ENCODE data around the gene SLC25A11. TPM values are rescaled to one million over a fixed set of nuclear protein-coding genes. Genes with fewer than 3 reads are reported as not detected.
"Not testable (repeated sequence)": the region's sequence is repeated elsewhere in the genome, so short reads cannot be mapped to it uniquely, and the experiment has no call there.

The SLC25A11 gene
- total and polyA plus RNA-seq, 9 donors = 39.8 to 60.3 (median 55.9) TPM

- H3K4me1 ChIP-seq (ENCODE audit: control insufficient read depth, insufficient read depth, low read length) = peaks cover 33% of the 10 kb centered on the region
- H3K9me3 ChIP-seq (replicated peaks; ENCODE audit: control insufficient read depth, low read depth, low read length) = no peaks in the 10 kb centered on the region
- no peaks in the 10 kb centered on the region for H3K27me3 ChIP-seq (ENCODE audit: control insufficient read depth, insufficient read depth, low read length)
- no peak overlapping the region for H3K27ac ChIP-seq (ENCODE audit: low read length)
- peaks cover 46% of the 10 kb centered on the region for H3K36me3 ChIP-seq (ENCODE audit: control insufficient read depth, insufficient read depth, low read length)
- 98% methylated on average over 5 of the region's 11 CpGs for WGBS (ENCODE audit: insufficient coverage)
- no peak overlapping the region for H3K4me3 ChIP-seq (ENCODE audit: low read length)
- no peak for DNase-seq
Measured at GRCh38 chr17:4938069-4938491, 1.8 kb downstream of the SLC25A11 start.

DNA sequence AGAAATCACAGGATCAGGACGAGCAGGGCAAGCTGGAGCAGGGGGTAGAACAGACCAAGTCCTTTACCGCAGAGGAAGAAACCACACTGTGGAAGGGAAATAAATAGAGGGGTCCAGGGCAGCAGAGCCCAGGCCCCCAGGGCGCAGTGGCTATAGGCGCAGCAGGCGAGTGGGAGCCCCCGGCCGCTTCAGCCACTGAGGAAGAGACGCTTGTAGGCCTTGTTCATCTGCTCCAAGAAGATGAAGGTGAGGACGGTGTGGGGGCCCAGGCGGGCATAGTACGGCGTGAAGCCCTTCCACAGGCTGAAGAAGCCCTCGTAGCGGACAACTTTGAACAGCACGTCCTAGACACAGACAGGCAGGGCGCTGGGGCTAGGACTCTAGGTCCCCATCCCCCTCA lies 2.3 kb downstream of the SLC25A11 start:
- no peaks in the 10 kb centered on the region for H3K27me3 ChIP-seq (ENCODE audit: control insufficient read depth, insufficient read depth, low read length)
- H3K4me1 ChIP-seq (ENCODE audit: control insufficient read depth, insufficient read depth, low read length) = peaks cover 33% of the 10 kb centered on the region
- DNase-seq = no peak
- H3K9me3 ChIP-seq (replicated peaks; ENCODE audit: control insufficient read depth, low read depth, low read length) = no peaks in the 10 kb centered on the region
- peaks cover 41% of the 10 kb centered on the region for H3K36me3 ChIP-seq (ENCODE audit: control insufficient read depth, insufficient read depth, low read length)
- H3K4me3 ChIP-seq (ENCODE audit: low read length) = no peak overlapping the region
- no peak overlapping the region for H3K27ac ChIP-seq (ENCODE audit: low read length)
- WGBS (ENCODE audit: insufficient coverage) = 97% methylated on average over 16 of the region's 16 CpGs

- H3K27ac ChIP-seq (ENCODE audit: low read length) = no peak overlapping the region
- peaks cover 32% of the 10 kb centered on the region for H3K36me3 ChIP-seq (ENCODE audit: control insufficient read depth, insufficient read depth, low read length)
- no peaks in the 10 kb centered on the region for H3K9me3 ChIP-seq (replicated peaks; ENCODE audit: control insufficient read depth, low read depth, low read length)
- no peak for DNase-seq
- H3K4me1 ChIP-seq (ENCODE audit: control insufficient read depth, insufficient read depth, low read length) = peaks cover 29% of the 10 kb centered on the region
- WGBS (ENCODE audit: insufficient coverage) = 97% methylated on average over 3 of the region's 3 CpGs
- no peaks in the 10 kb centered on the region for H3K27me3 ChIP-seq (ENCODE audit: control insufficient read depth, insufficient read depth, low read length)
- no peak overlapping the region for H3K4me3 ChIP-seq (ENCODE audit: low read length)
Measured at GRCh38 chr17:4936436-4936835, 3.4 kb downstream of the SLC25A11 start.

DNA sequence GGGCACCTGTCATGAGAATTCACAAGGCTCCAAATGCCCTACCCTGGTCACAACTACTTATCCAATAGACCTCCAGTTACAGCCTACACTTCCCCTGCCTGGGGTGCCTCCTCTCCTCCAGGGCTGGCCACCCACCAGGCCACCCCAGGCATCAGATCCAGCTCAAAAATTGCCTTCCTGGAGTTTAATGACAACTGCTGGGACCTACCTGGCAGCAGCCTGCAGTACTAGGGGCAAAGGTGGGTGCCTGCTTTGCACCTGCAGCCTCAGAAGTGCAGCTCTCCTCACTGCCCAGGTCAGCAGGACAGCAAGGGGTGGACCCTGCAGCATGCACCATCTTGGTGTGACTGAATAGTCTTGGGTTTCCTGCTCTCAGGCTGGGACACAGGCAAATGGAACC lies 4.2 kb downstream of the SLC25A11 start:
- Histone ChIP-seq H3K9me3 (replicated peaks; ENCODE audit: control insufficient read depth, low read depth, low read length) (no peaks in the 10 kb centered on the region), H3K4me3 (ENCODE audit: low read length) (no peak overlapping the region), H3K27me3 (ENCODE audit: control insufficient read depth, insufficient read depth, low read length) (no peaks in the 10 kb centered on the region), H3K4me1 (ENCODE audit: control insufficient read depth, insufficient read depth, low read length) (peaks cover 21% of the 10 kb centered on the region), H3K36me3 (ENCODE audit: control insufficient read depth, insufficient read depth, low read length) (peaks cover 31% of the 10 kb centered on the region), H3K27ac (ENCODE audit: low read length) (no peak overlapping the region)
- no peak for DNase-seq

GRCh38 chr17:4934173-4934979 lies 5.5 kb downstream of the SLC25A11 start:
- no peak for DNase-seq
- Histone ChIP-seq H3K27ac (ENCODE audit: low read length) (no peak overlapping the region), H3K27me3 (ENCODE audit: control insufficient read depth, insufficient read depth, low read length) (no peaks in the 10 kb centered on the region), H3K4me1 (ENCODE audit: control insufficient read depth, insufficient read depth, low read length) (peaks cover 20% of the 10 kb centered on the region), H3K9me3 (replicated peaks; ENCODE audit: control insufficient read depth, low read depth, low read length) (no peaks in the 10 kb centered on the region), H3K36me3 (ENCODE audit: control insufficient read depth, insufficient read depth, low read length) (peaks cover 31% of the 10 kb centered on the region), H3K4me3 (ENCODE audit: low read length) (no peak overlapping the region)
- whole genome bisulfite sequencing (ENCODE audit: insufficient coverage) = 19% methylated on average over 9 of the region's 14 CpGs

DNA sequence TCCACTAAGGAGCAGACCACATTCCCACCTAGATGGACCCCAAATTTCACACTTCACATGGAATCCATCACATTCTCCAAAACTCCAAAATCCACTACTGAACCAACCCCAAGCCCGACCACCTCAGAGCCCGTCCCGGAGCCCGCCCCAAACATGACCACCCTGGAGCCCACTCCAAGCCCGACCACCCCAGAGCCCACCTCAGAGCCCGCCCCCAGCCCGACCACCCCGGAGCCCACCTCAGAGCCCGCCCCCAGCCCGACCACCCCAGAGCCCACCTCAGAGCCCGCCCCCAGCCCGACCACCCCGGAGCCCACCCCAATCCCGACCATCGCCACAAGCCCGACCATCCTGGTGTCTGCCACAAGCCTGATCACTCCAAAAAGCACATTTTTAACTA lies 6.2 kb downstream of the SLC25A11 start:
- DNase-seq = no peak
- Histone ChIP-seq H3K36me3 (ENCODE audit: control insufficient read depth, insufficient read depth, low read length) (peaks cover 31% of the 10 kb centered on the region), H3K27ac (ENCODE audit: low read length) (no peak overlapping the region), H3K27me3 (ENCODE audit: control insufficient read depth, insufficient read depth, low read length) (no peaks in the 10 kb centered on the region), H3K9me3 (replicated peaks; ENCODE audit: control insufficient read depth, low read depth, low read length) (no peaks in the 10 kb centered on the region), H3K4me3 (ENCODE audit: low read length) (no peak overlapping the region), H3K4me1 (ENCODE audit: control insufficient read depth, insufficient read depth, low read length) (peaks cover 12% of the 10 kb centered on the region)
- 91% methylated on average over 4 of the region's 16 CpGs for WGBS (ENCODE audit: insufficient coverage)

GRCh38 chr17:4932756-4933155 lies 7.1 kb downstream of the SLC25A11 start:
- Histone ChIP-seq H3K27ac (ENCODE audit: low read length) (no peak overlapping the region), H3K4me1 (ENCODE audit: control insufficient read depth, insufficient read depth, low read length) (peaks cover 8% of the 10 kb centered on the region), H3K27me3 (ENCODE audit: control insufficient read depth, insufficient read depth, low read length) (no peaks in the 10 kb centered on the region), H3K9me3 (replicated peaks; ENCODE audit: control insufficient read depth, low read depth, low read length) (no peaks in the 10 kb centered on the region), H3K4me3 (ENCODE audit: low read length) (no peak overlapping the region), H3K36me3 (ENCODE audit: control insufficient read depth, insufficient read depth, low read length) (peaks cover 22% of the 10 kb centered on the region)
- no peak for DNase-seq
- WGBS (ENCODE audit: insufficient coverage) = 91% methylated on average over 12 of the region's 12 CpGs

GRCh38 chr17:4931963-4932362 lies 7.9 kb downstream of the SLC25A11 start, which contains the start of gene GP1BA:
Gene GP1BA (plus strand): TSS chr17:4932277. CDS start chr17:4932605, 328 bp downstream.
- Histone ChIP-seq H3K4me1 (ENCODE audit: control insufficient read depth, insufficient read depth, low read length) (peaks cover 8% of the 10 kb centered on the region), H3K36me3 (ENCODE audit: control insufficient read depth, insufficient read depth, low read length) (peaks cover 14% of the 10 kb centered on the region), H3K27ac (ENCODE audit: low read length) (no peak within 1 kb of the TSS), H3K9me3 (replicated peaks; ENCODE audit: control insufficient read depth, low read depth, low read length) (no peaks in the 10 kb centered on the region), H3K27me3 (ENCODE audit: control insufficient read depth, insufficient read depth, low read length) (no peaks in the 10 kb centered on the region), H3K4me3 (ENCODE audit: low read length) (no peak within 1 kb of the TSS)
- no peak for DNase-seq
- WGBS (ENCODE audit: insufficient coverage) = 88% methylated on average over 5 of the region's 14 CpGs

DNA sequence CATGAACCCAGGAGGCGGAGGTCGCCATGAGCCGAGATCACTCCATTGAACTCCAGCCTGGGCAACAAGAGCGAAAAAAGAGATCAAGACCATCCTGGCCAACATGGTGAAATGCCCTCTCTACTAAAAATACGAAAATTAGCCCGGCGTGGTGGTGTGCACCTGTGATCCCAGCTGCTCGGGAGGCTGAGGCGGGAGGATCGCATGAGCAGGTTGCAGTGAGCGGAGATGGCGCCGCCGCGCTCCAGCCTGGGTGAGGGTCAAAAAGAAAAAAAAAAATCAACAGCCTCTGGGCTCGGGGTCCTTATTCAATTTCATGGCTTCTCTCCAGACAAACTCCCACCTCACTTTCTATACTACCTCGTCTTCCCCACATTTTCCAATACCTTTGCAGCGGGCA lies 11.0 kb downstream of the SLC25A11 start:
- DNase-seq = no peak
- WGBS (ENCODE audit: insufficient coverage) = 96% methylated on average over 12 of the region's 18 CpGs

DNA sequence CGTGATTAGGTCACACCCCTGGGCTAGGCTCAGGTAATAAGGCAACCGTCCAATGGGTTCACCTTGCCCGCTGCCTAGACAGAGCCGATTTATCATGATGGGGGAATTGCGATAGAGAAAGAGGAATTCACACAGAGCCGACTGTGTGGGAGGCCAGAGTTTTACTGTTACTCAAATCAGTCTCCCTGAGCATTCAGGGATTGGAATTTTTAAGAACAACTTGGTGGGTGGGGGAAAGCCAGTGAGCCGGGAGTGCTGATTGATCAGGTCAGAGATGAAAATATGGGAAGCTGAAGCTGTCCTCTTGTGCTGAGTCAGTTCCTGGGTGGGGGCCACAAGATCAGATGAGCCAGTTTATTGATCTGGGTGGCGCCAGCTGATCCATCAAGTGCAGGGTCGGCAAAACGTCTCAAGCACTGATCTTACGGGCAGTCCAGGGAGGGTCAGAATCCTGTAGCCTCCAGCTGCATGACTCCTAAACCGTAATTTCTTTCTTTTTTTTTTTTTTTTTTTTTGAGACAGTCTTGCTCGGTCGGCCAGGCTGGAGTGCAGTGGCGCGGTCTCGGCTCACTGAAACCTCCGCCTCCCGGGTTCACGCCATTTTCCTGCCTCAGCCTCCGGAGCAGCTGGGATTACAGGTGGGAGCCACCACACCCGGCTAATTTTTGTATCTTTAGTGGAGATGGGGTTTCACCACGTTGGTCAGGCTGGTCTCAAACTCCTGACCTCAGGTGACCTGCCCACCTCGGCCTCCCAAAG lies 13.1 kb downstream of the SLC25A11 start:
- not testable (repeated sequence) for H3K4me1 ChIP-seq (ENCODE audit: control insufficient read depth, insufficient read depth, low read length); DNase-seq; H3K4me3 ChIP-seq (ENCODE audit: low read length); H3K27ac ChIP-seq (ENCODE audit: low read length); H3K27me3 ChIP-seq (ENCODE audit: control insufficient read depth, insufficient read depth, low read length); H3K36me3 ChIP-seq (ENCODE audit: control insufficient read depth, insufficient read depth, low read length); H3K9me3 ChIP-seq (replicated peaks; ENCODE audit: control insufficient read depth, low read depth, low read length)
- WGBS (ENCODE audit: insufficient coverage) = 85% methylated on average over 20 of the region's 24 CpGs

More for the DNA sequence above, 11.0 kb downstream of the SLC25A11 start:
- Histone ChIP-seq H3K4me3 (ENCODE audit: low read length) (no peak overlapping the region), H3K4me1 (ENCODE audit: control insufficient read depth, insufficient read depth, low read length) (peaks cover under 1% of the 10 kb centered on the region), H3K27me3 (ENCODE audit: control insufficient read depth, insufficient read depth, low read length) (no peaks in the 10 kb centered on the region), H3K9me3 (replicated peaks; ENCODE audit: control insufficient read depth, low read depth, low read length) (no peaks in the 10 kb centered on the region), H3K27ac (ENCODE audit: low read length) (no peak overlapping the region), H3K36me3 (ENCODE audit: control insufficient read depth, insufficient read depth, low read length) (no peaks in the 10 kb centered on the region)
